Measurements from ENCODE around the gene TMEM135.

DNA sequence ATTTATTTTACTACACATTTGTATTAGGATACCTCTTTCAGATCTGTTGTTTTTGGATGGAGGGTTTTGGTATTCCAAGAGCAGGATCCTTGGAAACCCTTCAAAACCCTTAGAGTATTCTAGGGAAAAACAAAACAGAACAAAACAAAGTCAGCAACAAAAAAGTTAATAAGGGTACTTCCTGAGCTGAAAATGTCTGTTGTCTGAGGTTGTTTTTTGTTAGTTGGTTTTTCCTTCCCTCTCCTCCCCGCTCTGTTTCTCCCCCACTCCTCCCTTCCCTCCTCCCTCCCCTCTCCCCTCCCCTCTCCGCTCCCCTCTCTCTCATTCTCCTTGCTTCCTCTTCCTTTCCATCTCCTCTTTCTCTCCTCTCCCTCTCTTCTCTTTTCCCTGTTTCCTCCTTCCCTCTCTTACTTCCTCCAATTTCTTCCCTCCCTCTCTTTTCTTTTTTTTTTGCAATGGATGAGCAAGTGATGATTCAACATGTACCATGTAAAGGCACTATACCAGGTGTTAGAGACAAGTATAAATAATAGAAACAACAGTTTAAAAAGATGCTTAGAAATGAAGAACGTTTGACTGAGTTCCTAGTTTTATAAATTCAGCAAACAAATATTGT lies 160.6 kb downstream of the TMEM135 start:
- TF ChIP-seq CTCF (IDR thresholded peaks at IDR 0.05) (no peak), POLR2A (IDR thresholded peaks at IDR 0.05) (no peak)

Measured in breast epithelium (tissue), 3 donors.